Stimulated activated CD8-positive, alpha-beta memory T cell treated with anti-CD3 and anti-CD28 coated beads, Interleukin-7, amount 100 ng/mL, for 4 hours (primary cell): ENCODE results near the gene PBX3.
"Not testable (repeated sequence)": the region's sequence is repeated elsewhere in the genome, so short reads cannot be mapped to it uniquely, and the experiment has no call there.

ENCODE experiments used
- DNase-seq, 2 donors: peaks; one replicate each; pipeline ENCODE4 v3.0.0-alpha.2; 2020; ENCODE audit warnings: low read depth in 2 of 2

PBX3 gene

DNA sequence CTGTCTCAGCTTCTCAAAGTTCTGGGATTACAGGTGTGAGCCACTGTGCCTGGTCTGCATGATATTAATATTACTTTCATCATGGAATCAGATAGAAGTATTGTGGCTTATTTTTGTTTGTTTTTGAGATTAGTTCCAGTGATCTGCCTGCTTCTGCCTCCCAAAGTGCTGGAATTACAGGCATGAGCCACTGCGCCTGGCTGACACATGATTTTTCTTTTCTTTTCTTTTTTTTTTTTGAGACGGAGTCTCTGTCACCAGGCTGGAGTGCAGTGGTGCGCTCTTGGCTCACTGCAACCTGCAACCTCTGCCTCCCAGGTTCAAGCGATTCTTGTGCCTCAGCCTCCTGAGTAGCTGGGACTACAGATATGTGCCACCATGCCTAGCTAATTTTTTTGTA is 29.6 kb downstream of the PBX3 start:
- DNase-seq = not testable (repeated sequence)

GRCh38 chr9:125778538-125779219 is 31.5 kb downstream of the PBX3 start:
- DNase-seq = not testable (repeated sequence)

DNA sequence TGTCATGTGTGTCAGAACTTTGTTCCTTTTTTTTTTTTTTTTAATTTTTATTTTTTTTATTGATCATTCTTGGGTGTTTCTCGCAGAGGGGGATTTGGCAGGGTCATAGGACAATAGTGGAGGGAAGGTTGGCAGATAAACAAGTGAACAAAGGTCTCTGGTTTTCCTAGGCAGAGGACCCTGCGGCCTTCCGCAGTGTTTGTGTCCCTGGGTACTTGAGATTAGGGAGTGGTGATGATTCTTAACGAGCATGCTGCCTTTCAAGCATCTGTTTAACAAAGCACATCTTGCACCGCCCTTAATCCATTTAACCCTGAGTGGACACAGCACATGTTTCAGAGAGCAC is 32.0 kb downstream of the PBX3 start:
- DNase-seq = not testable (repeated sequence)

DNA sequence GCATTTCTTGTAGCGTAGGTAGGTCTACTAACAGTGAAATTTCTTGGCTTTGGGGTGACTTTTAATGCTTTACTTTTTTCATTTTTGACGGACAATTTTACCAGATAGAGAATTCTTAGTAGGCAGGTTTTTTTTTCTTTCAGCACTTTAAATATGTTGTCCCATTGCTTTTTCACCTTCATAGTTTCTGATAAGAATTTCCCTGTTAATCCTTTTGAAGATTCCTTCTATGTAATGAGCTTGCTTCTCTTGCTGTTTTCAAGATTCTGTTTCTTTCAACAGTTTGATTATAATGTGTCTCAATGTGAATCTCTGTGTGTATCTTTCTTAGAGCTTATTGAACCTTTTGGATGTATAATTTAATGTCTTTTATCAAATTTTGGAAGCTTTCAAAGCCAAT is 35.5 kb downstream of the PBX3 start:
- DNase-seq = no peak

DNA sequence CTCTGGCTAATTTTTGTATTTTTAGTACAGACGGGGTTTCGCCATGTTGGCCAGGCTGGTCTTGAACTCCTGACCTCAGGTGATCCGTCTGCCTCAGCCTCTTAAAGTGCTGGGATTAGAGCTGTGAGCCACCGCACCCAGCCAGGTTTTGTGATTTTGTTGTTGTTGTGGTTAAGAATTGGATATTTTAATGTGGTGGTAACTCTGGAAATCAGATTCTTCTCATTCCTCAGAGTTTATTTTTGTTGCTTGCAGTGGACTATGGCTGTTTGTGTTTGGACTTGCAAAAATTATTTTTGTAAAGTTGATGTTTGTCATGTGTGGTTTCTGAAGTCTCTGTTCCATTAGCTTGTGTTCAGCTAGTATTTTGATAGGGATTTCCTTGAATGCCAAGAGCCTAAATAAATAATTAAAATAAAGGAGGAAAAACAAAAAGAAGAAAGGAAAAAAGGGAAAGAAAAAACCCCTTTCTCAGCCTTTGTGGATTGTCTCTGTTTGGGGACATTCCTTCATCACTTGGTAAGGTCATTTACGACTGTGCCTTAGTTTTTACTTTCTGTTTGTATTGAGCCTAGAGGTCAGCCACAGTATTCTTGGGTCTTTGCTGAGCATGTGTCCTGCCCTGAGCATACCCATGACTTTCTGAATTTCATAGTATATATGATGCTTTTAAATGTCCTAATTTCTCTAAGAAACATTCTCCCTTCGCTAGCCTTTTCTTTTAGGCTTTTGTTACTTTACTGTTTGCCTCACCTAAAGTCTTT is 37.3 kb downstream of the PBX3 start:
- no peak for DNase-seq

- peak in 1 of 2 donors; percentile 21 for DNase-seq
Observed at GRCh38 chr9:125785248-125785751, 38.1 kb downstream of the PBX3 start.

GRCh38 chr9:125787715-125788114 is 40.5 kb downstream of the PBX3 start:
- DNase-seq = no peak

DNA sequence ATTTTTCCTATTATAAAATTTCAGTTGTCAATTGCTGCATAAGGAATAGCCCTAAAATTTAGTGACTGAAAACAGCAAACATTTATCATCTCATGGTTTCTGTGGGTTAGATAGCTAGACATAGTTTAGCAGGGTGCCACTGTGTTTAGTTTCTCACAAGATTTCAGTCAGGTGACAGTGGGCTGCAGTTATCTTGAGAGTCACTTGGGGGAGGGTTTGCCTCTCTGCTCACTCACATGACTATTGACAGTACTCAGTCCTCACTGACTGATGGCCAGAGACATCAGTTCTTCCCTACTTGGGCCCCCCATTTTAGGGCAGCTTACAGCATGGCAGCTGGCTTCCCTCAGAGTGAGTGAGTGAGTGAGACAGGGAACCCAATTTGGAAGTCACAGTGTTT is 42.0 kb downstream of the PBX3 start:
- no peak for DNase-seq

DNA sequence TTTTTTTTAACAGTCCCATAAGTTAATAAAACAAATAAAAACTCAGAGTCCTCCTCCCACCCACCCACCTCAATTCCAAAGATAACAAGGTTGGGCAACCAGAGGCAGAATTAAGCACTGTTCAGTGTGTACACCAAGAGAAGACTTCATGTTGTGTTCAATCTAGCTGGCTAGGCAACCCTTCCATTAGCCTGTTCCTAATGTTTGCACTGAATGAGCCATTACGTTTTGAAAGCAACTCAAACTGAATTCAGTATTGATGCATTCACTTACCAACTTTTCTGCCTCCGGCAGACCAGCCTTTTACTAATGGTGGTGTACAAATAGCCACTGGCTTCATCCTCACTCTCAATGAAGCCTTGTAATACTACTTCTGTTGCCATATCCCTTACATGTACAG is 47.5 kb downstream of the PBX3 start:
- DNase-seq = no peak

- DNase-seq = no peak
Observed at GRCh38 chr9:125795970-125796596, 48.9 kb downstream of the PBX3 start.

DNA sequence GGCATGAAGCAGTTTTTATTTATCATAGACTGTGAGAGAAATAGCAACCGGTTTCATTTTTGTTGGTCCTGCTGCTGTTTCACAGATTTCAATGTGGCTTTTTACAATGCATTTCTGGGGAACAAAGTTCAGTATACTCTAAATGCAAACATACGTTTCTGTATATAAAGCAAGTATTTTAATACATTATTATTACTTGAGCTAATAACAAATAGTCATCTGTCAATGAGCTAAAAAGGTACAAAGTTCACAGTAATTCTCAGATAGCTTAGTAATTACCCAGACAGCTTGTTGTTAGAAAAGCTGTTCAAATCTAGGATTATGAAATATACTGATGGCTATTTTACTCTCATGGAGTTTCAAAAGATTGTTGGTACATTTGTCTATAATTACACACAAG is 50.8 kb downstream of the PBX3 start:
- DNase-seq = no peak

DNA sequence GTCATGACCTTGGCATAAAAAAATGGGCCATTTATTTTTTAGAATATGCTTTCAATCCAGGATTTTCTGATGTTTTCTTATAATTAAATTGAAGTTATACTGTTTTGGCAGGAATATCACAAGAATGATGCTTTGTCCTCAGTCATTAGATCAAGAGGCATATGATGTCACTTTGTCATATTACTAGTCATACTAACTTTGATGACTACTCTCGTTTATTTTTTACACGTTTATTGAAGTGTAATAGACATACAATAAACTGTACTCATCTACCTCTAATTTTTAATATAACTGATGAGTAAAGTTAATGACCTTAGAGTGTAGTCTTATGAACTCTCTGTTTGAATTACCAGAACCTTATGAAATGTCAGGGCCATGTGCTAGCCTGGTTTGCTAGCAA is 56.4 kb downstream of the PBX3 start:
- DNase-seq = no peak

DNA sequence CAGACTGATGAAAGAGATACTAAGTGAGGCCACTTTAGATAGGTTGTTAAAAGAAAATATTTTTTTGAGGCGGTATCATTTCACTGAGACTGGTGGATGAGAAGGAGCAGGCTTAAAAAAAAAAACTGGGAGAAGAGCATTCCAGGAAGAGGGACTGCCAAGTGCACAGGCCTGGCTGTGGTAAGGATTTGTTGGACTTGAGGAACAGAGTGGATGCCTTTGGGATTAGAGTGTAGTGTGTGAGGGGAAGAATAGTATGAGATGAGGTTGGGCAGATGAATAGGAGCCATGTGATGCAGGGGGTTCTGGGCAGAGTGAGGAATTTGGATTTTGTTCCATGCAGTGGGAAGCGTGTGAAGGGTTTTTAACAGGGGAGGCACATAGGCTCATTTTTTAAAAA is 57.9 kb downstream of the PBX3 start:
- no peak for DNase-seq

- DNase-seq = no peak
Observed at GRCh38 chr9:125805586-125805985, 58.4 kb downstream of the PBX3 start.

GRCh38 chr9:125807079-125807478 is 59.9 kb downstream of the PBX3 start:
- no peak for DNase-seq

DNA sequence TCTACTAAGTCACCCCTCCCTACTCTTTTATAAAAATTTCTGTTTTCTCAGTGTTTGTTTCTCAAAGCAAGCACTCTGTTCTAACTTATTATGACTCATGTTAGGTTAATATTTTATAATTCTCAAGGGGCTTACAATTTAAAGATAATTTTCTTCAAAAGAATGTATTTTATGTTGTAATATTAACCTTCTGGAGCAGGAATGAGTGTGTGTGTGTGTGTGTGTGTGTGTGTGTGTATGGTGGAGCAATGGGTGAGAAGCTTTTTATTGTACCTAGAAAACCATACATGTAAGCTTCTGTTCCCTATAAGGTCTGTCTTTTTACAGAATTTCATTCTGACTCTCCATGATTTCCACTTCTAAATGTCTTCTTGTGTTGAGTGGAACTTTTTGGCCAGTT is 63.0 kb downstream of the PBX3 start:
- DNase-seq = no peak

DNA sequence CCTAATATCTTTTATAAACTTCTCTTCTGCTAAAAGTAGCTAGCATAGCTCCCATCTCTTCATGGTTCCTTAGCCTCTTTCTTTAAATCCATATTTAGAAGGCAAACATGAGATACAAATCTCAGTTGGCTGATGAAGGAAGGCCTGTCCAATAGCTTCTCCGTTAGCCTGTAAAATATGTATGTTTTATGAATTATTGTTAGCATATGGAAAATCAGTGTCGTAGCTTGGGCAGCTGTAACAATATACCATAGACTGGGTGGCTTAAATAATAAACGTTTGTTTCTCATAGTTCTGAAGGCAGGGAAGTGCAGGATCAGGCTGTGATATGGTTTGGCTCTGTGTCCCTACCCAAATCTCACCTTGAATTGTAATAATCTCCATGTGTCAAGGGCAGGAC is 63.8 kb downstream of the PBX3 start:
- DNase-seq = no peak

- DNase-seq = no peak
Observed at GRCh38 chr9:125812403-125812802, 65.2 kb downstream of the PBX3 start.

DNA sequence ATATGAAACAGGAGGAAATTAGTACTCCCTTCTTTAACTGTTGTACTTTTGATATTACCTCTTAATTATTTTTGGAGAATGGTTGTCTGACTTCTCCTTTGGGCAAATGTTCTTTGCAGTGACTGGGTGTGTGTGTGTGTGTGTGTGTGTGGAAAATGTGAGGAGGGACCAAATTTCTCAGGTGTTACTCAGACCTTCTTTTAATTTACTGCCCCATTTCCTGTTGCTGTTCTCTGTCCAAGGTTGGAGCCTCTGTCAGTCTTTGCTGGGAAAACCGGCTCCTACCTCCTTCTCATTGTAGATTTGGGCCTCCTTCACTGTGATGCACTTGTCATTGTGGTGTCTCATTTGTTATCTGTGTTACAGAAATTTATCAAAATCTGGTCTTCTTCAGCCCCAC is 68.4 kb downstream of the PBX3 start:
- DNase-seq = no peak

DNA sequence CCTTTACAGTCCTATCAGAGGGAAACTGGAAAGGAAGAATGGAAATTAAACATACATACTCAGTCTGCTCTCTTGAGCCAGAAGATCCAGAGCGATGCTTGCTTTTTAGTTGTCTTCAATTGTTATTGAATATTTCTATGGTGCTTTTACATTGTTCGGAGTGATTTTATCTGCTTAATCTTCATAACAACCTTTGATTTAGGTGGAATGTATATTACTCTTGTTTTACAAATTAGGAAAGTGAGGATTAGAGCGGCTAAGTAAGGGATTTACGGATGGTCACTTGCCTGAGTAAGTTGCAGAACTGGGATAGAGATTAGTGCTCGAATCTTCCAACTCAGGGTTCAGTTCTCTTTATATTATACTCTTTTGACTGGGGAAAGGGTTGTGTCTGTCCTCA is 69.1 kb downstream of the PBX3 start:
- DNase-seq = no peak

- no peak for DNase-seq
Observed at GRCh38 chr9:125820100-125820804, 73.1 kb downstream of the PBX3 start.

DNA sequence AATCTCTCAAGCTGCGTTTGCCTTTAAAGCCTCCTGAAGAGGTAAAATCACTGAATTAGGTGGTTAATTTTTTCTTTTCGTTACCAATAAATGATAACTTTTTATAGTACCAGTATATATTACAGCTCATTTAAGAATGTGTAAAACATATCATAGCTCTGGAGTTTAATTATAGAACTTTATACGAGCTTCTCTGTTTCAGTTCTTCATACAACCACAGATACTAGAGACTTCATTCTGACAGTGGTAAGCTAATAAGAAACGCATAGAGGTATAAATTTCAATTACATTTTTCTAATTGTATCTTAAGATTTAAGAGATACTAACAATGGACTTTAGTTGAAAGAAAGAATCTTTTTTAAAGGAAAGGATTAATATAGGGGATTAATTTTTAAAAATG is 73.9 kb downstream of the PBX3 start:
- no peak for DNase-seq
